BLaER1 (cell line): ENCODE measurements around the gene HCK.

Experiments
- H3K27ac ChIP-seq: shearing (Covaris generic); formaldehyde crosslinking; 2 replicates; pipeline ENCODE4 v1.8.1; 2022
- H3K27me3 ChIP-seq: shearing (Covaris generic); formaldehyde crosslinking; 2 replicates; pipeline ENCODE4 v1.8.1; 2022
- H3K36me3 ChIP-seq: shearing (Covaris generic); formaldehyde crosslinking; 2 replicates; pipeline ENCODE4 v1.8.1; 2022
- H3K4me1 ChIP-seq: shearing (Covaris generic); formaldehyde crosslinking; 2 replicates; pipeline ENCODE4 v1.8.1; 2022
- H3K4me2 ChIP-seq: shearing (Covaris generic); formaldehyde crosslinking; 2 replicates; pipeline ENCODE4 v1.8.1; 2022
- H3K4me3 ChIP-seq: shearing (Covaris generic); formaldehyde crosslinking; 2 replicates; pipeline ENCODE4 v1.8.1; 2022
- H3K9ac ChIP-seq: shearing (Covaris generic); formaldehyde crosslinking; 2 replicates; pipeline ENCODE4 v1.8.1; 2022
- H3K9me3 ChIP-seq: shearing (Covaris generic); formaldehyde crosslinking; 2 replicates; pipeline ENCODE4 v1.8.1; 2022
- H4K20me1 ChIP-seq: shearing (Covaris generic); formaldehyde crosslinking; 2 replicates; pipeline ENCODE4 v1.8.1; 2022
- Cebpa-rat ChIP-seq: shearing (Covaris generic); IDR thresholded peaks from 2 replicates; pipeline ENCODE4 v1.8.1; 2022

The HCK gene

GRCh38 chr20:32150291-32150848, 98.3 kb downstream of the HCK start:
- Histone ChIP-seq H3K27me3 (no peaks in the 10 kb centered on the region), H3K4me2 (no peak overlapping the region), H3K36me3 (peaks cover 97% of the 10 kb centered on the region), H4K20me1 (peaks cover 10% of the 10 kb centered on the region; the same call in 1 of the 2 replicates), H3K4me3 (no peak overlapping the region), H3K9me3 (no peaks in the 10 kb centered on the region), H3K27ac (no peak overlapping the region), H3K4me1 (peaks cover 16% of the 10 kb centered on the region), H3K9ac (no peak overlapping the region)
- no peak for TF ChIP-seq Cebpa-rat
